Measurements from ENCODE around the gene ALPI.

Gene ALPI

GRCh38 chr2:232478571-232479340, 22.8 kb downstream of the ALPI start:
- Histone ChIP-seq H3K36me3 (ENCODE audit: control insufficient read depth in 5 of 5, insufficient read depth in 5 of 5, low read length in 5 of 5) (no peaks in the 10 kb centered on the region), H3K27me3 (ENCODE audit: control insufficient read depth in 5 of 5, insufficient read depth in 4 of 5, low read length in 5 of 5) (peaks cover 28 to 52% (median 40%) of the 10 kb centered on the region in 5 donors), H3K9me3 (ENCODE audit: control insufficient read depth in 5 of 5, low read length in 5 of 5) (no peaks in the 10 kb centered on the region), H3K9ac (ENCODE audit: low read length in 5 of 5) (no peak overlapping the region), H3K4me3 (ENCODE audit: low read depth in 1 of 5, low read length in 5 of 5) (no peak overlapping the region), H3K4me1 (ENCODE audit: control insufficient read depth in 5 of 5, insufficient read depth in 5 of 5, low read length in 5 of 5) (no peaks in the 10 kb centered on the region), H3K27ac (ENCODE audit: low read depth, low read length) (no peak overlapping the region)

GRCh38 chr2:232479341-232480200, 23.6 kb downstream of the ALPI start:
- Histone ChIP-seq H3K9ac (ENCODE audit: low read length in 5 of 5) (no peak overlapping the region), H3K9me3 (ENCODE audit: control insufficient read depth in 5 of 5, low read length in 5 of 5) (no peaks in the 10 kb centered on the region), H3K27ac (ENCODE audit: low read depth, low read length) (no peak overlapping the region), H3K36me3 (ENCODE audit: control insufficient read depth in 5 of 5, insufficient read depth in 5 of 5, low read length in 5 of 5) (no peaks in the 10 kb centered on the region), H3K4me1 (ENCODE audit: control insufficient read depth in 5 of 5, insufficient read depth in 5 of 5, low read length in 5 of 5) (no peaks in the 10 kb centered on the region), H3K27me3 (ENCODE audit: control insufficient read depth in 5 of 5, insufficient read depth in 4 of 5, low read length in 5 of 5) (peaks cover 23 to 55% (median 48%) of the 10 kb centered on the region in 5 donors), H3K4me3 (ENCODE audit: low read depth in 1 of 5, low read length in 5 of 5) (no peak overlapping the region)

- Histone ChIP-seq H3K4me3 (ENCODE audit: low read depth in 1 of 5, low read length in 5 of 5) (no peak overlapping the region), H3K9ac (ENCODE audit: low read length in 5 of 5) (no peak overlapping the region), H3K27me3 (ENCODE audit: control insufficient read depth in 5 of 5, insufficient read depth in 4 of 5, low read length in 5 of 5) (peaks cover 28 to 57% (median 50%) of the 10 kb centered on the region in 5 donors), H3K4me1 (ENCODE audit: control insufficient read depth in 5 of 5, insufficient read depth in 5 of 5, low read length in 5 of 5) (peaks cover 0 to 5% (median 2%) of the 10 kb centered on the region in 5 donors), H3K9me3 (ENCODE audit: control insufficient read depth in 5 of 5, low read length in 5 of 5) (no peaks in the 10 kb centered on the region), H3K36me3 (ENCODE audit: control insufficient read depth in 5 of 5, insufficient read depth in 5 of 5, low read length in 5 of 5) (no peaks in the 10 kb centered on the region), H3K27ac (ENCODE audit: low read depth, low read length) (no peak overlapping the region)
Measured at GRCh38 chr2:232480201-232481190, 24.5 kb downstream of the ALPI start.

GRCh38 chr2:232481322-232482140, 25.6 kb downstream of the ALPI start:
- no peaks in the 10 kb centered on the region for H3K9me3 ChIP-seq (ENCODE audit: control insufficient read depth in 5 of 5, low read length in 5 of 5)
- no peak overlapping the region for H3K4me3 ChIP-seq (ENCODE audit: low read depth in 1 of 5, low read length in 5 of 5)
- H3K36me3 ChIP-seq (ENCODE audit: control insufficient read depth in 5 of 5, insufficient read depth in 5 of 5, low read length in 5 of 5), result no peaks in the 10 kb centered on the region
- peaks cover 36 to 63% (median 54%) of the 10 kb centered on the region in 5 donors for H3K27me3 ChIP-seq (ENCODE audit: control insufficient read depth in 5 of 5, insufficient read depth in 4 of 5, low read length in 5 of 5)
- H3K4me1 ChIP-seq (ENCODE audit: control insufficient read depth in 5 of 5, insufficient read depth in 5 of 5, low read length in 5 of 5), result peaks cover 0 to 13% (median 8%) of the 10 kb centered on the region in 5 donors
- no peak overlapping the region for H3K27ac ChIP-seq (ENCODE audit: low read depth, low read length)
- H3K9ac ChIP-seq (ENCODE audit: low read length in 5 of 5), result no peak overlapping the region

- H3K27ac ChIP-seq (ENCODE audit: low read depth, low read length), result no peak overlapping the region
- no peaks in the 10 kb centered on the region for H3K9me3 ChIP-seq (ENCODE audit: control insufficient read depth in 5 of 5, low read length in 5 of 5)
- no peak overlapping the region for H3K4me3 ChIP-seq (ENCODE audit: low read depth in 1 of 5, low read length in 5 of 5)
- H3K27me3 ChIP-seq (ENCODE audit: control insufficient read depth in 5 of 5, insufficient read depth in 4 of 5, low read length in 5 of 5), result peaks cover 39 to 70% (median 55%) of the 10 kb centered on the region in 5 donors
- peaks cover 0 to 23% (median 12%) of the 10 kb centered on the region in 5 donors for H3K4me1 ChIP-seq (ENCODE audit: control insufficient read depth in 5 of 5, insufficient read depth in 5 of 5, low read length in 5 of 5)
- no peaks in the 10 kb centered on the region for H3K36me3 ChIP-seq (ENCODE audit: control insufficient read depth in 5 of 5, insufficient read depth in 5 of 5, low read length in 5 of 5)
- no peak overlapping the region for H3K9ac ChIP-seq (ENCODE audit: low read length in 5 of 5)
Measured at GRCh38 chr2:232482301-232483238, 26.6 kb downstream of the ALPI start.

GRCh38 chr2:232483311-232483922, 27.5 kb downstream of the ALPI start:
- Histone ChIP-seq H3K9me3 (ENCODE audit: control insufficient read depth in 5 of 5, low read length in 5 of 5) (no peaks in the 10 kb centered on the region), H3K4me3 (ENCODE audit: low read depth in 1 of 5, low read length in 5 of 5) (no peak overlapping the region), H3K27ac (ENCODE audit: low read depth, low read length) (no peak overlapping the region), H3K36me3 (ENCODE audit: control insufficient read depth in 5 of 5, insufficient read depth in 5 of 5, low read length in 5 of 5) (no peaks in the 10 kb centered on the region), H3K4me1 (ENCODE audit: control insufficient read depth in 5 of 5, insufficient read depth in 5 of 5, low read length in 5 of 5) (peaks cover 0 to 24% (median 12%) of the 10 kb centered on the region in 5 donors), H3K27me3 (ENCODE audit: control insufficient read depth in 5 of 5, insufficient read depth in 4 of 5, low read length in 5 of 5) (peaks cover 38 to 72% (median 56%) of the 10 kb centered on the region in 5 donors), H3K9ac (ENCODE audit: low read length in 5 of 5) (no peak overlapping the region)

- no peak overlapping the region for H3K4me3 ChIP-seq (ENCODE audit: low read depth in 1 of 5, low read length in 5 of 5)
- no peaks in the 10 kb centered on the region for H3K9me3 ChIP-seq (ENCODE audit: control insufficient read depth in 5 of 5, low read length in 5 of 5)
- H3K27me3 ChIP-seq (ENCODE audit: control insufficient read depth in 5 of 5, insufficient read depth in 4 of 5, low read length in 5 of 5), result peaks cover 40 to 76% (median 63%) of the 10 kb centered on the region in 5 donors
- H3K27ac ChIP-seq (ENCODE audit: low read depth, low read length), result no peak overlapping the region
- H3K36me3 ChIP-seq (ENCODE audit: control insufficient read depth in 5 of 5, insufficient read depth in 5 of 5, low read length in 5 of 5), result no peaks in the 10 kb centered on the region
- H3K4me1 ChIP-seq (ENCODE audit: control insufficient read depth in 5 of 5, insufficient read depth in 5 of 5, low read length in 5 of 5), result peaks cover 0 to 24% (median 12%) of the 10 kb centered on the region in 5 donors
- H3K9ac ChIP-seq (ENCODE audit: low read length in 5 of 5), result no peak overlapping the region
Measured at GRCh38 chr2:232483923-232484627, 28.1 kb downstream of the ALPI start.
